B cell (primary cell): ENCODE data around the gene SKP2. TPM values are rescaled to one million over a fixed set of nuclear protein-coding genes. Genes with fewer than 3 reads are reported as not detected.
"Not testable (repeated sequence)": the region's sequence is repeated elsewhere in the genome, so short reads cannot be mapped to it uniquely, and the experiment has no call there.

ENCODE experiments used
- ATAC-seq: fragments of 200-7000 bp; cut with Tn5 transposase; one replicate; pipeline ENCODE4 v1.10.0; 2021; ENCODE audit warnings: low read depth, mild to moderate bottlenecking, moderate number of reproducible peaks, moderate library complexity
- CTCF ChIA-PET: fragments of 350-600 bp; sonication (Branson Sonifier 250); formaldehyde crosslinking; loops from one replicate; lab custom pipeline; 2021; ENCODE audit warnings: antibody characterized with exemption, inconsistent platforms; lab: Charles Lee
- POLR2A ChIA-PET: fragments of 350-600 bp; sonication (Branson Sonifier 250); formaldehyde crosslinking; loops from one replicate; lab custom pipeline; 2021; ENCODE audit warnings: antibody characterized with exemption; lab: Charles Lee
- DNase-seq: peaks from one replicate; pipeline ENCODE4 v3.0.0; 2013
- H2AFZ ChIP-seq: 2 replicates; pipeline ENCODE4 v1.6.1; 2012; ENCODE audit warnings: mild to moderate bottlenecking, low read depth, low read length; ENCODE audit not compliant: insufficient read depth, poor library complexity, severe bottlenecking
- H3K27ac ChIP-seq, 2 donors: 1 replicate in 1 of 2; 2 replicates in 1 of 2; pipeline ENCODE4 v1.5.1; 2012 to 2013; ENCODE audit warnings: low read length in 2 of 2, mild to moderate bottlenecking in 2 of 2, moderate library complexity in 1 of 2
- H3K27me3 ChIP-seq, 4 experiments: fragments of 200-600 bp in 1 of 4; sonication (generic) in 1 of 4; replicated peaks in 1 of 4; 1 replicate in 2 of 4; 2 replicates in 2 of 4; pipeline versions ENCODE4 v1.6.1 to v1.7.0; 2013 to 2016; ENCODE audit warnings: low read length in 3 of 4, mild to moderate bottlenecking in 2 of 4, mixed read lengths in 1 of 4, moderate library complexity in 1 of 4; ENCODE audit not compliant: insufficient read depth in 4 of 4, control insufficient read depth in 3 of 4; ENCODE audit errors: control extremely low read depth in 1 of 4
- H3K36me3 ChIP-seq, 2 experiments: replicated peaks in 1 of 2; 1 replicate in 1 of 2; 2 replicates in 1 of 2; pipeline versions ENCODE4 v1.6.1 to v1.7.1; 2013; ENCODE audit warnings: low read length in 1 of 2; ENCODE audit not compliant: insufficient read depth in 2 of 2, control insufficient read depth in 1 of 2; ENCODE audit errors: control extremely low read depth in 1 of 2, extremely low read depth in 1 of 2
- H3K4me1 ChIP-seq, 2 donors: fragments of 200-600 bp in 1 of 2; sonication (generic) in 1 of 2; 1 replicate in 1 of 2; 2 replicates in 1 of 2; pipeline versions ENCODE4 v1.5.1 to v1.6.1; 2013 to 2017; ENCODE audit warnings: low read length in 2 of 2; ENCODE audit not compliant: control insufficient read depth in 2 of 2, insufficient read depth in 2 of 2
- H3K4me2 ChIP-seq: replicated peaks from 2 replicates; pipeline ENCODE3; 2012; ENCODE audit warnings: mild to moderate bottlenecking, low read depth, low read length; ENCODE audit not compliant: poor library complexity, severe bottlenecking
- H3K4me3 ChIP-seq, 5 experiments: fragments of 200-600 bp in 1 of 5; sonication (generic) in 1 of 5; 1 replicate in 3 of 5; 2 replicates in 2 of 5; pipeline versions ENCODE4 v1.5.1 to v1.7.0; 2011 to 2016; ENCODE audit warnings: low read length in 4 of 5, mild to moderate bottlenecking in 4 of 5, low read depth in 2 of 5, control low read depth in 1 of 5, moderate library complexity in 1 of 5; ENCODE audit not compliant: insufficient read depth in 1 of 5; ENCODE audit errors: control extremely low read depth in 1 of 5, extremely low read depth in 1 of 5
- H3K79me2 ChIP-seq: fragments of 200-600 bp; sonication (generic); one replicate; pipeline ENCODE4 v1.6.0; 2016; ENCODE audit warnings: low read length; ENCODE audit not compliant: control insufficient read depth, insufficient read depth
- H3K9ac ChIP-seq: fragments of 200-600 bp; sonication (generic); 2 replicates; pipeline ENCODE4 v1.6.1; 2017; ENCODE audit warnings: mild to moderate bottlenecking, low read length, moderate library complexity
- H3K9me3 ChIP-seq, 3 donors: one replicate each; pipeline versions ENCODE4 v1.6.1 to v1.7.1; 2013; ENCODE audit warnings: low read length in 2 of 3; ENCODE audit not compliant: control insufficient read depth in 2 of 3, insufficient read depth in 1 of 3; ENCODE audit errors: control extremely low read depth in 1 of 3
- H4K20me1 ChIP-seq: 2 replicates; pipeline ENCODE4 v1.6.0; 2012; ENCODE audit warnings: mild to moderate bottlenecking, low read length; ENCODE audit not compliant: insufficient read depth, control insufficient read depth, poor library complexity, severe bottlenecking
- H3K27ac Mint-ChIP-seq: one replicate; pipeline ENCODE4 v1.8.0; 2021; ENCODE audit warnings: mixed read lengths
- H3K27me3 Mint-ChIP-seq: one replicate; pipeline ENCODE4 v1.8.0; 2021; ENCODE audit warnings: mixed read lengths
- H3K4me1 Mint-ChIP-seq: one replicate; pipeline ENCODE4 v1.8.0; 2021; ENCODE audit warnings: mixed read lengths
- H3K4me3 Mint-ChIP-seq: one replicate; pipeline ENCODE4 v1.8.0; 2021; ENCODE audit warnings: mixed read lengths
- H3K9me3 Mint-ChIP-seq: one replicate; pipeline ENCODE4 v1.8.0; 2022; ENCODE audit warnings: mixed read lengths; ENCODE audit not compliant: insufficient read depth
- EZH2 ChIP-seq: IDR thresholded peaks from 2 replicates; pipeline ENCODE4 v1.6.1; 2012; ENCODE audit warnings: borderline replicate concordance, low read depth, mild to moderate bottlenecking, moderate library complexity, low read length; ENCODE audit not compliant: insufficient read depth, poor library complexity, severe bottlenecking
- WGBS: methylation state at CpG from one replicate; pipeline ENCODE4 v1.1.5; 2013; ENCODE audit warnings: missing lambda C conversion rate; ENCODE audit not compliant: insufficient coverage; 5-methylcytosine and 5-hydroxymethylcytosine counted together
- intact Hi-C: fragments of 100-400 bp; cut with micrococcal nuclease; formaldehyde crosslinking; loops from one replicate; pipeline ENCODE4 v1.10.0; 2022
- polyA plus RNA-seq: library from polyadenylated mRNA; depleted of rRNA; stranded (reverse); fragments of >200 nt; gene quantifications from 2 replicates; pipeline ENCODE4 v1.2.3, GENCODE V29; 2012
- total RNA-seq, 2 donors: library from RNA; stranded (reverse); fragments of 120-200 nt in 1 of 2; gene quantifications; 1 replicate in 1 of 2; 2 replicates in 1 of 2; pipeline versions ENCODE4 v1.2.3 to v1.2.4, GENCODE V29; 2013 to 2022
- TF ChIP-seq, protein P1 (sequence below): fragments of 200-600 bp; IDR thresholded peaks from one replicate; pipeline ENCODE4 v1.8.0; 2022; ENCODE audit warnings: antibody characterized with exemption, mild to moderate bottlenecking

Gene SKP2
- total and polyA plus RNA-seq, 2 donors (not counting 1 experiment from before 2014, with no cell fraction given) = 26.7 to 27.1 TPM

GRCh38 chr5:36128795-36129194 is 23.1 kb upstream of the SKP2 start:
- Histone ChIP-seq H3K27me3 (no peaks in the 10 kb centered on the region), H3K4me1 (no peaks in the 10 kb centered on the region), H2AFZ (no peak overlapping the region), H3K36me3 (peaks cover 0 to 4% of the 10 kb centered on the region in 2 experiments), H3K27ac (no peak overlapping the region), H3K9me3 (peaks cover 0 to 8% (median 7%) of the 10 kb centered on the region in 3 donors), H3K4me3 (no peak overlapping the region), H3K4me2 (no peak overlapping the region), H3K9ac (no peak overlapping the region), H3K79me2 (peaks cover 9% of the 10 kb centered on the region), H4K20me1 (no peaks in the 10 kb centered on the region)
- Mint-ChIP-seq H3K9me3 (peaks cover 7% of the 10 kb centered on the region), H3K27me3 (no peaks in the 10 kb centered on the region), H3K4me3 (no peak overlapping the region), H3K27ac (no peak overlapping the region), H3K4me1 (no peaks in the 10 kb centered on the region)
- ChIA-PET CTCF (no interaction called here), POLR2A (no interaction called here)
- ATAC-seq (no peak), DNase-seq (no peak)
- TF ChIP-seq, protein P1, sequence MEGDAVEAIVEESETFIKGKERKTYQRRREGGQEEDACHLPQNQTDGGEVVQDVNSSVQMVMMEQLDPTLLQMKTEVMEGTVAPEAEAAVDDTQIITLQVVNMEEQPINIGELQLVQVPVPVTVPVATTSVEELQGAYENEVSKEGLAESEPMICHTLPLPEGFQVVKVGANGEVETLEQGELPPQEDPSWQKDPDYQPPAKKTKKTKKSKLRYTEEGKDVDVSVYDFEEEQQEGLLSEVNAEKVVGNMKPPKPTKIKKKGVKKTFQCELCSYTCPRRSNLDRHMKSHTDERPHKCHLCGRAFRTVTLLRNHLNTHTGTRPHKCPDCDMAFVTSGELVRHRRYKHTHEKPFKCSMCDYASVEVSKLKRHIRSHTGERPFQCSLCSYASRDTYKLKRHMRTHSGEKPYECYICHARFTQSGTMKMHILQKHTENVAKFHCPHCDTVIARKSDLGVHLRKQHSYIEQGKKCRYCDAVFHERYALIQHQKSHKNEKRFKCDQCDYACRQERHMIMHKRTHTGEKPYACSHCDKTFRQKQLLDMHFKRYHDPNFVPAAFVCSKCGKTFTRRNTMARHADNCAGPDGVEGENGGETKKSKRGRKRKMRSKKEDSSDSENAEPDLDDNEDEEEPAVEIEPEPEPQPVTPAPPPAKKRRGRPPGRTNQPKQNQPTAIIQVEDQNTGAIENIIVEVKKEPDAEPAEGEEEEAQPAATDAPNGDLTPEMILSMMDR = no peak
- TF ChIP-seq EZH2 = no peak
- intact Hi-C loops = no loop called here
- WGBS = no CpG with 5 or more reads among the region's 1 CpG

- CTCF ChIA-PET = not testable (repeated sequence)
Measured at GRCh38 chr5:36129666-36130065, 22.2 kb upstream of the SKP2 start.

GRCh38 chr5:36133009-36133408 is 18.9 kb upstream of the SKP2 start:
- WGBS = no CpG with 5 or more reads among the region's 1 CpG
- H3K9ac ChIP-seq, H3K4me3 Mint-ChIP-seq, ATAC-seq, H3K9me3 Mint-ChIP-seq, H4K20me1 ChIP-seq, H3K27me3 ChIP-seq, DNase-seq, H3K27ac ChIP-seq, H3K9me3 ChIP-seq, H3K79me2 ChIP-seq, intact Hi-C loops, H3K4me3 ChIP-seq, H3K4me2 ChIP-seq, H3K4me1 ChIP-seq, POLR2A ChIA-PET, H3K4me1 Mint-ChIP-seq, H3K27me3 Mint-ChIP-seq, H3K27ac Mint-ChIP-seq, H2AFZ ChIP-seq: not testable (repeated sequence)
- peaks cover 0 to 19% of the 10 kb centered on the region in 2 experiments for H3K36me3 ChIP-seq
- CTCF ChIA-PET = interaction anchor here (0.7 kb wide), 1 partner anchor 92 kb away, joined by 4 read pairs; no protein-coding TSS in a partner anchor

More at GRCh38 chr5:36129666-36130065, 22.2 kb upstream of the SKP2 start:
- H3K4me1 Mint-ChIP-seq, H3K36me3 ChIP-seq, H3K4me3 Mint-ChIP-seq, H3K27ac ChIP-seq, H3K4me2 ChIP-seq, H3K79me2 ChIP-seq, H3K27me3 ChIP-seq, DNase-seq, ATAC-seq, H4K20me1 ChIP-seq, H3K9me3 Mint-ChIP-seq, POLR2A ChIA-PET, H3K27ac Mint-ChIP-seq, H3K9me3 ChIP-seq, H2AFZ ChIP-seq, H3K27me3 Mint-ChIP-seq, intact Hi-C loops, H3K9ac ChIP-seq, H3K4me3 ChIP-seq, H3K4me1 ChIP-seq: not testable (repeated sequence)
- no CpG with 5 or more reads among the region's 5 CpGs for WGBS
